NCI-H187 (cell line): ENCODE data around the gene RYR2.
"Not testable (repeated sequence)": the region's sequence is repeated elsewhere in the genome, so short reads cannot be mapped to it uniquely, and the experiment has no call there.

Experiments
- DNase-seq, 2 experiments: peaks; one replicate each; lab custom pipeline; 2025; lab: John Stamatoyannopoulos, UW

RYR2 gene

GRCh38 chr1:237084341-237085077, 42.5 kb downstream of the RYR2 start:
- no peak for DNase-seq

- DNase-seq = no peak
Observed at GRCh38 chr1:237091691-237092090, 49.7 kb downstream of the RYR2 start.

GRCh38 chr1:237093691-237094090, 51.7 kb downstream of the RYR2 start:
- DNase-seq = no peak

DNA sequence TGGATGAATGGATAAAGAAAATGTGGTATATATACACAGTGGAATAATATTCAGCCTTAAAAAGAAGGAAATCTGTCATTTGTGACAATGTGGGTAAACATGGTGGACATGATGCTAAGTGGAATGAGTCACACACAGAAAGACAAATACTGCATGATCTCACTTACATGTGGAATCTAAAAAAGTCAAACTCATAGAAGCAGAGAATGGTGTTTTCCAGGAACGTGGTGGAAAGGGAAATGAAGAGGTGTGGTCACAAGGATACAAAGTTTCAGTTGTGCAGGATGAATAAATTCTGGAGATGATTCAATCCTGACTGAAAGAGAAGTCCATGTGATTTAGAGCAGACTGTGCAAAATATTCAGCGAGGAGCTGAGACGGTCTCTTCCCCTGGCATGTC, 56.6 kb downstream of the RYR2 start:
- no peak for DNase-seq

DNA sequence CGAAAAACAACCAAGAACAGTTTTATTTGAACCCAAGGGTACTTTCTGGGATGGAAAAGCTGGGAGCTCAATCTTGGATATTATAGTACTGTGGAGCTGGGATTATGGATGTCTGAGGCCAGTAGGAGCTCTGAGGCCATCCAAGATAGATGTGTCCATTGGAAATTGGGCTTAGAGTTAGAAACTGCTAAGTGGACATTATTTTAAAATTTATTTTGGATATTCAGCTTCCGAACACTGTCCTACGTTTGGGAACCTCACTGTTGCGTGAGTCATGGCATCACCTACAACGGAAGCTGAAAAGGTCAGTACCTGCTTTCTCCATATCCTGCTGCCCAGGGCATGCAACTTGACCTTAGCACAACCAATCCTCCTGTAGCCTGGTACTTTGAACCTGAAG, 61.0 kb downstream of the RYR2 start:
- no peak for DNase-seq

DNA sequence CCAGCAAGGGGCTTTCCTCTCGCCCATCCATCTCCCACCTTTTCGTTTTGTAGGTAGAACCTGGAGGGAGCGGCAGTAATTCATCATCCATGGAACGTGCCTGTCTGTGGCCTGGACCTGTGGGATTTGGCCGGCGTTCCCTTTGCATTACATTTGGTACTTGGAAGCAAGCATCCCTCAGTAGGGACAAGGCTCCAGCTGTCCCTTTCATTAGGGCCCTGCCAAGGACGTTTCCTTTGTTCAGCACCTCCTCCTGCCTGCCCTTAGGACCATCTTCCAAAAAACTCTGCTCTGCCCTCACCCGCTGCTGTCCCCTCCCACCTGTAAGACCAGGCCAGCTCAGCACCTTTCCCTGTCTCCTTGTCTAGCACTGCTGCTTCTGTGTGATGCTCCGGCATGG, 62.1 kb downstream of the RYR2 start:
- no peak for DNase-seq

GRCh38 chr1:237105826-237106225, 63.8 kb downstream of the RYR2 start:
- no peak for DNase-seq

GRCh38 chr1:237108297-237109040, 66.5 kb downstream of the RYR2 start:
- DNase-seq = no peak

DNA sequence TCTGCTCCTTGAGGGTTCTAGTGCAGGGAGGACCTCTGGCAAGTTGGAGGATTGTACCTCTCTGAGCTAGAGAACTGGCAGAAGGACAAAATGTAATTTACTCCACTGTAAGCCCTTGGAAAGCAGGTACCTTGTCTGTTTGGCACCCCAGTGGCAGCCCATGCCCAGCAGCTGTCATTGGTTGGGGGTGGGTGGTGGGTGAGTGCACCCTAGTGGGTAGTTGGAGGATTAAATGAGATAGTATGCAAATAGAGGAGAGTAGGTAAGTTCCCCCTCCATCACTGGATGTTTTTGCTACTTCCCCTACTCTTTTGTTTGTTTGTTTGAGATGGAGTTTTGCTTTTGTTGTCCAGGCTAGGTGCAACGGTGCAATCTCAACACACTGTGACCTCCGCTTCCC, 69.8 kb downstream of the RYR2 start:
- DNase-seq = no peak

- DNase-seq = no peak
Observed at GRCh38 chr1:237112663-237113062, 70.7 kb downstream of the RYR2 start.

DNA sequence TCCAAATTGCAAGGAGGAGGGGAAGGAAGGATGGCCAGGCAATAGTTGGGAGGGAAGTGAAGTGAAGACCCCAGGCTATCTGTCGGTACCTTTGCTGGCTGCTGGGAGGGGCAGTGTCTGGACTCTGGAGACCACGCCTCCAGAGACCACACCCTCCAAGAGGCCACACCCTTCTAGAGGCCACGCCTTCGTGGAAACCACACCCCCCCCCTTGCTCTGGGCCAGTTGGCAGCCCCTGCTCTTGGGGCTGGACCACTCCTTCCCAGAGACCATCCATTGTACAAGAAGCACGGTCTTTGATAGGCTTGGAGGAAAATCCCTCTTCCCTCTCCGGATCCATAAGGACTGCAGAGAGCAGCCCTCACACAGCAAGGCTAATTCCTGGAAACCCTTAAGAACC, 73.1 kb downstream of the RYR2 start:
- no peak for DNase-seq

DNA sequence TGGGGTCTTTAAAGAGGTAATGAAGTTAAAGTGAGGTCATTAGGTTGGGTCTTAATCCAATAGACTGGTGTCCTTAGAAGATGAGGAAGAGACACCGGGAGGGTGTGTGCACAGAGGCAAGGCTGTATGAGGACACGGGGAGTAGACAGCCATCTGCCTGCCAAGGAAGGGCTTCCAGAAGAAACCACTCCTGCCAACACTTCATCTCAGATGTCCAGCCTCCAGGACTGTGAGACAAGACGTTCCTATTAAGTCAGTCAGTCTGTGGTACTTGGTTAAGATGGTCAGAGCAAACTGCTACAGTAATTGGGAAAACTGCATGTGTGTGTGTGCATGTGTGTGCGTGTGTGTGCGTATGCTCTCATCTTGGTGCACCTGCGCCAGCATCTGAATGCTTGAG, 77.1 kb downstream of the RYR2 start:
- DNase-seq = no peak

GRCh38 chr1:237120683-237121082, 78.7 kb downstream of the RYR2 start:
- no peak for DNase-seq

DNA sequence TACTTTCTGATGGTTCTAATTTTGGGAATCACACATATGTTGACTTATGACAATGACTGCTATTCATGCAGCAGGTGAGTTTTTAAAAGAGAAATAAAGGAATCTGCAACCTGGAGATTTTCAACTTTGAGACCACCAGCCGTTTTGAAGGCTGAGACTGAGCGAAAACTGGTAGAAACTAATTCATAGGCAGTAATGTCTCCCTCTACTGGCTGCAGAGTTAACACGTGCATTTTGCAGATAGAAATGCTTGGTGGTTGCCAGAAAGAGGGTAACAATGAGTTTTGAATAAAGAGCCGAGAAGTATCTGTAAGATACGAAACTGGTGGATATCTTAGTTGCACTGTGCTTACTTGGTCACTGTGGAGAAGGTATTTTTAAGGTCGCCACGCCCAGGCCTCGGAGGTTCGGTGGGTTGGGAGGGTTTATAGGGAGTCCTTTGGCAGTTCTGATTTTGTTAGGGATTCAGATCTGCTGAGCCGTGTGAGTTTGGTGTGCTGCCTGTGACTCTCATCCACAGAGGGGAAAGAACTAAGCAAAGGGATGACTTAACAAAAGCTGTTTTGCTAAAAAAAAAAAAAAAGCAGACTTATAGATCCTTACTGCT, 83.0 kb downstream of the RYR2 start:
- no peak for DNase-seq

GRCh38 chr1:237126180-237126579, 84.2 kb downstream of the RYR2 start:
- no peak for DNase-seq

DNA sequence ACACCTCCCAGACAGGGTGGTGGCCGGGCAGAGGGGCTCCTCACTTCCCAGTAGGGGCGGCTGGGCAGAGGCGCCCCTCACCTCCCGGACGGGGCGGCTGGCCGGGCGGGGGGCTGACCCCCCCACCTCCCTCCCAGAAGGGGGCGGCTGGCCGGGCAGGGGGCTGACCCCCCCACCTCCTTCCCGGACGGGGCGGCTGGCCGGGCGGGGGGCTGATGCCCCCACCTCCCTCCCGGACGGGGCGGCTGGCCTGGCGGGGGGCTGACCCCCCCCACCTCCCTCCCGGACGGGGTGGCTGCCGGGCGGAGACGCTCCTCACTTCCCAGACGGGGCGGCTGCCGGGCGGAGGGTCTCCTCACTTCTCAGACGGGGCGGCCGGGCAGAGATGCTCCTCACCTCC, 85.3 kb downstream of the RYR2 start:
- DNase-seq = not testable (repeated sequence)

DNA sequence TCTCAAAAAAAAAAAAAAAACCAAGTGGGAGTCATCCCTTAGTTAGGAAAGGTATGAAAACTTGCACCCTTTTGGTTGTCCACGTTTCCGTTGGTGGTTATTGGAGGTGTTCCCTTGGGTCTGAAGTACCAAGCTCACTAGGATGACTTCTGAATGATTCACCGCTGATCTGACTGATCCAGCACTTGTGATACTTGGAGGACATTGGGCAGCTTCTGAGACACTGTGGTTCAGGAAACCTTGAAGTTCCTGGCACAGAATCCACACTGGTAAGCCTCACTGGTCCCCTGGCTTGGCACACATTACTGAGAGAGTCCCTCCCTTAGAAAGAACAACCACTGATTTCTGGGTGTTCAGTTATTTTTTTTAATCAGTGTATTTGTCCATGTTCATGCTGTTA, 91.9 kb downstream of the RYR2 start:
- no peak for DNase-seq

- no peak for DNase-seq
Observed at GRCh38 chr1:237134929-237135328, 92.9 kb downstream of the RYR2 start.

DNA sequence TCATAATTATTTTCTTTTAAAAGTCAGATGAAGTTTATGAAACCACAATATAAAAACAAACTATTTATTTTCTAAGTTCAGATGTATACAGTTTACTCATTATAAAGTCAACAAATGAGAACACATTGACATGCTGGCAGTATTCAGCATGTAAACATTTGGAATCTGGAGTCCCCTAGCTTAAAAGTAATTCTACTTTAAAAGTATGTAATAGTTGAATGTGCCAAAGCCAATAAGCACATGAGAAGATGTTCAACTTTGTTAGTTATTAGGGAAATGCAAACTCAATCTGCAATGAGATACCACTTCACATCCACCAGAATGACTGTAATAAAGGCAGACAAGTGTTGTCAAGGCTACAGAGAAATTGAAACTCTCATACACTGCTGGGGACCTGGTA, 96.6 kb downstream of the RYR2 start:
- no peak for DNase-seq

DNA sequence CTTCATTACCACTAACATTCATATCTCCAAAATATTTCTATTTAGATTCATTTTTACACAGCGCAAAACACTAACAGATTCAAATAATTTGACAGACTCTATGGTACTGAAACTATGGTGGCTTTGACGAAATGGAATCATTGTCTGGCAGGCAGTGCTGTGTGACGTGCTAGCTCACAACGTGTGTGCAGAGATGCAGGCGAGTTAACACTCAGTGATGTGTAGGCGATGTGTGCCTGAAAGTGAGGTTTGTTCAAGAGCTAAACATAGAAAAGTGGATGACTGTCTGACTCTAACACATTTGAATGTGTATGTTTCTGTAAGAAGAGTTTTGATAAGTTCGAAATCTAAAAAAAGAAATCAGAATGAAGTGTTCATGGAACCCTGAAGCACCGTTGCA, 97.7 kb downstream of the RYR2 start:
- no peak for DNase-seq

DNA sequence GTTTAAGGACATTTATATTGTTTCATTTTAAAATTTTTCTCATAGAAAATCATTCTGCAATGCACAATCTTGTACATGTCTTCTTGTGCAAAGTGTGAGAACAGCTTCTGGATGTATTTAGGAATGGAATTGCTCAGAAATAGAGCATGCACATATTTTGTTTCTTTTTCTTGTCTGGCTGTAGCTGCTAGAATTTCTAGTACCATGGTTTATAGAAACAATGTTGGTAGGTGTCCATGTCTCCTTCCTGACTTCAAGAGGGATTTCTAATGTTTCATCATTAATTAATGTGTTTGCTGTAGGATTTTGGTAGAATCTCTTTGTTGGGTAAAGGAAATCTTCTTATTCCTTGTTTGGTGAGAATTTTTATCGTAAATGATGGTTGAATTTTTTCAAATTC, 99.0 kb downstream of the RYR2 start:
- DNase-seq = no peak

- no peak for DNase-seq
Observed at GRCh38 chr1:237141502-237141901, 99.5 kb downstream of the RYR2 start.

- DNase-seq = no peak
Observed at GRCh38 chr1:237145379-237146135, 103.6 kb downstream of the RYR2 start.
